Astrocyte of the spinal cord (primary cell): Measurements from ENCODE around the gene FAM135A.
"Not testable (repeated sequence)": the region's sequence is repeated elsewhere in the genome, so short reads cannot be mapped to it uniquely, and the experiment has no call there.

ENCODE experiments used
- DNase-seq: peaks from one replicate; pipeline ENCODE4 v3.0.0; 2011; ENCODE audit warnings: low read depth, low spot score
- H3K4me3 ChIP-seq: 2 replicates; pipeline ENCODE4 v1.5.1; 2011; ENCODE audit warnings: low read depth, mild to moderate bottlenecking, low read length, moderate library complexity
- in situ Hi-C: cut with HindIII; loops from 2 replicates; pipeline ENCODE4 v1.10.0; 2017; ENCODE audit warnings: low sequenced_read_pairs
- TF ChIP-seq, protein P1 (sequence below): IDR thresholded peaks from 2 replicates; pipeline ENCODE4 v1.5.1; 2012; ENCODE audit warnings: low read depth, mild to moderate bottlenecking, low read length, inconsistent platforms

FAM135A gene

DNA sequence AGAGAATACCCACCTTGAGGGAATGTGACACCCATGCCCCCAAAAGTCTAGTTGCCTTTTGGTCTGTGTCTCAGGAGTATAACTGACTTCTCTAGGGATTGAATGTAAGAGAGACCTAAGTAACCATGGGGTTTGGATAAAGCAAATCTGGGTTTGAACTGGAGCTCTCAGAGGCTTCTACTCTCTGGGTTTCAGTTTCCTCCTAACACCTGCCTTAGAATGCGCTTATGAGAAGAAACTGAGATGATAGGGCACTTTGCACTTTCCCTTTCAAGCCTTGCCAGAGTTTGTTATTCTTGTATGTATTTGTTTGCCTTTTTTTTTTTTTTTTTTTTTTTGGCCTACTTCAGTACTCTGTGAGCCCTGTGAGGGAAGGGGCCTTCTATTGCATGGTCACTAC lies 172.8 kb downstream of the FAM135A start:
- no peak for DNase-seq
- TF ChIP-seq, protein P1, sequence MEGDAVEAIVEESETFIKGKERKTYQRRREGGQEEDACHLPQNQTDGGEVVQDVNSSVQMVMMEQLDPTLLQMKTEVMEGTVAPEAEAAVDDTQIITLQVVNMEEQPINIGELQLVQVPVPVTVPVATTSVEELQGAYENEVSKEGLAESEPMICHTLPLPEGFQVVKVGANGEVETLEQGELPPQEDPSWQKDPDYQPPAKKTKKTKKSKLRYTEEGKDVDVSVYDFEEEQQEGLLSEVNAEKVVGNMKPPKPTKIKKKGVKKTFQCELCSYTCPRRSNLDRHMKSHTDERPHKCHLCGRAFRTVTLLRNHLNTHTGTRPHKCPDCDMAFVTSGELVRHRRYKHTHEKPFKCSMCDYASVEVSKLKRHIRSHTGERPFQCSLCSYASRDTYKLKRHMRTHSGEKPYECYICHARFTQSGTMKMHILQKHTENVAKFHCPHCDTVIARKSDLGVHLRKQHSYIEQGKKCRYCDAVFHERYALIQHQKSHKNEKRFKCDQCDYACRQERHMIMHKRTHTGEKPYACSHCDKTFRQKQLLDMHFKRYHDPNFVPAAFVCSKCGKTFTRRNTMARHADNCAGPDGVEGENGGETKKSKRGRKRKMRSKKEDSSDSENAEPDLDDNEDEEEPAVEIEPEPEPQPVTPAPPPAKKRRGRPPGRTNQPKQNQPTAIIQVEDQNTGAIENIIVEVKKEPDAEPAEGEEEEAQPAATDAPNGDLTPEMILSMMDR = no peak
- no peak overlapping the region for H3K4me3 ChIP-seq
- in situ Hi-C loops = no loop called here

DNA sequence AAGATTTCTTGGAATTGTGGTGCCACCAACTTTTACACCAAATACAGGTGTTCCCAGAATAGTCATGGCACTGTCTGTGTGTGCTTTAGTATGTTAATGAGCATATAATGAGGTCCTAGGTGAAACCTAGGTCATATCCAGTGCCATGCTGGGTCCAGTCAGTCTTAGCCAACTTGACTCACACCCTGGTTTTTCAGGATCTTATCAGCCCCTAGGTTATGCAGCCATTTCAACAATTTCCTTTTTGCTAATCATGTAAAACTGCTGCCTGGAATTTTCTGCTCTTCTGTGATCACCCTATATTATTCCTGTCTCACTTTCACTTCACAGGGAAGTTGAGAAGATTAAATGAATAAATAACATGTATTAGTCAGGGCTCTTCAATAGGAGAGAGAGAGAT lies 177.1 kb downstream of the FAM135A start:
- in situ Hi-C loops = no loop called here
- H3K4me3 ChIP-seq = no peak overlapping the region
- TF ChIP-seq, protein P1 = no peak
- no peak for DNase-seq

DNA sequence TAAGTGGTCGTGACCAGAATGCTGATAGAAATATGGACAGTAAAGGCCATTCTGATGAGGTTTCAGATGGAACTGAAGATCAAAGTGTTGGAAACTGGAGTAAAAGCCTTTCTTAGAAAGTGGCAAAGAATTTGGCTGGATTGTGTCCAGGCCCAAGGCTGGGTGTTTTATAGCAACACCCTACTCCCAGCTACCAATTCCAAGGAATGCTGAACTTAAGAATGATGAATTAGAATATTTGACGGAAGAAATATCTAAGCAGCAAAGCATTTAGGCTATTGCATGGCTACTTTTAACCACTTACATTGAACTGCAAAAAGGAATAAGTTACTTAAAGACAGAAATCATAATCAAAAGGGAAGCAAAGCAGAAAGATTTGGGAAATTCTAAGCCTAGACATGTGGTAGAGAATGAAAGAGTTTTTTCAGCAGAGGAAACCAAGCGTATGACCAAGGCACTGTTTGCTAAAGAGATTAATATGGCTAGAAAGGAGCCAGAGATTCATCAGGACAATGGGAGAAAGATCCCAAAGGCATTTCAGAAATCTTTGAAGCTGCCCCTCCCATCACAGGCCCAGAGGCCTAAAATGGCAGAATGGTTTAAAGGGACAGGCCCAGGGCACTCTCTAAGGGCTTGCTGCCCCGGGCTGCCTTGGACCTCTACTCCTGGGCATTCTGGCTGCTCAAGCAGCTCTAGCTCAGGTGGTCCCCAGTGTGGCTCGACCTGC lies 179.2 kb downstream of the FAM135A start:
- in situ Hi-C loops = no loop called here
- no peak overlapping the region for H3K4me3 ChIP-seq
- TF ChIP-seq, protein P1 = no peak
- no peak for DNase-seq

DNA sequence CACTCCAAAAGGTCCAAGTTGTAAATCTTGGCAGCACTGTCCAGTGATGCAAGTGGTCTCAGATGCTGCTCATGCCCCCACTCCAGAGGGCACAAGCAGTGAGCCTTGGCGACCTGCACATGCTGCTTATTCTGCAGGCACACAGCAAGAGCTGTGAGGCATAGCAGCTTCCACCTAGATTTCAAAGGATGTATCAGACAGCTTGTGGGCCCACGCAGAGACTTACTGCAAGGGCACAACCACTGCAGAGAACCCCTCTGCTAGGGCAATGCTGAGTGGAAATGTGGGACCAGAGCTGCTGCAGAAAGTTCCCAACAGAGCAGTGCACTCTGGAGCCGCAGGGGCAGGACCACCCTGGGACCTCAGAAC lies 179.8 kb downstream of the FAM135A start:
- DNase-seq = no peak
- in situ Hi-C loops = no loop called here
- TF ChIP-seq, protein P1 = no peak
- no peak overlapping the region for H3K4me3 ChIP-seq

DNA sequence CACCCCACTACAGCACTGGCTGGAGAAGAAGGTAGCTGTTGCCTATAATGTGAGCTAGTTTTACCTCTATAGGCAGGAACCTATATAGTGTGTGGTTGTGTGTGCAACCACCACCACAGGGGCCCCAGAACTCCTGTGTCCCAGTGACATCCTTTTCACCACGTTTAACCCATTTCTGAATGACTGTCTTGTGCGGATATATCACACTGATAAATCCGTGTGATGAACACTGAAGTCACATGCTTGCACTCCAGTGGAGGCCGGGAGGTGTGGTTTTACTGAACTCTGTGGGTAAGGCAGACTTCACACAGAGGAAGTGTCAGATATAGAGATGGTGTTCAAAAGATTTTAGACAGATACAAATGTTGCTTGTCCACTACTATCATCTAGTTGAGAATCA lies 185.9 kb downstream of the FAM135A start:
- H3K4me3 ChIP-seq = no peak overlapping the region
- no peak for DNase-seq
- TF ChIP-seq, protein P1 = no peak
- in situ Hi-C loops = no loop called here

DNA sequence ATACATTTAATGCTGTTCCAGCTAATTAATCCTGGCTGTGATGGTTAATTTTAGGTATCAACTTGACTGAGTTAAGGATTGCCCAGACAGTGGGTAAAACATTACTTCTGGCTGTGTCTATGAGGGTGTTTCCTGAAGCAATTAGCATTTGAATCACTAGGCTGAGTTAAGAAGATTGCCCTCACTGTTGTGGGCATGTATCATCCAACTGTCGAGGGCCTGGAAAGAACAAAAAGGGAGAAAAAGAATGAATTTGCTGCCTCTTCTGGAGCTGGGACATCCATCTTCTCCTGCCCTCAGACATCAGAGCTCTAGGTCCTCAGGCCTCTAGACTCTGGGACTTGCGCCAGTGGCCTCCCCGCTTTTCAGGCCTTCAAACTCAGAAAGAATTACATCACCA lies 187.7 kb downstream of the FAM135A start:
- in situ Hi-C loops = no loop called here
- no peak for DNase-seq
- no peak overlapping the region for H3K4me3 ChIP-seq
- TF ChIP-seq, protein P1 = no peak

DNA sequence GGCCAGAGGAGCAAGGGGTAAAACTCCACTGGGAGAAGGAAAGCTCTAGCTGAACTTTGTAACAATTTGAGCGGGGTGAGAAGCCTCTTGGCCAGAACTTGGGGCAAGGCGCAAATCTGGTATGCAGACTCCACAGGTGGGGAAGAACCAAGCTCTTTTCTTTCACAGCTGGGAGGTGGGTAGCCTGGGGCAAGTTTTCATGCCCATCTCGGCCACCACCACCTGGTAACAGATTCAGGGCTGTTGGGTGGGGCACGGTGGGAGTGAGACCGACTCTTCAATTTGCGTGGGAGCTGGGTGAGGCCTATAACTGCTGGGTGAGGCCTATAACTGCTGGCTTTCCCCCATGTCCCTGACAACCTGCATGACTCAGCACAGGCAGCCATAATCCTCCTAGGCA lies 190.9 kb downstream of the FAM135A start:
- in situ Hi-C loops = no loop called here
- no peak for DNase-seq
- H3K4me3 ChIP-seq = no peak overlapping the region
- TF ChIP-seq, protein P1 = no peak

DNA sequence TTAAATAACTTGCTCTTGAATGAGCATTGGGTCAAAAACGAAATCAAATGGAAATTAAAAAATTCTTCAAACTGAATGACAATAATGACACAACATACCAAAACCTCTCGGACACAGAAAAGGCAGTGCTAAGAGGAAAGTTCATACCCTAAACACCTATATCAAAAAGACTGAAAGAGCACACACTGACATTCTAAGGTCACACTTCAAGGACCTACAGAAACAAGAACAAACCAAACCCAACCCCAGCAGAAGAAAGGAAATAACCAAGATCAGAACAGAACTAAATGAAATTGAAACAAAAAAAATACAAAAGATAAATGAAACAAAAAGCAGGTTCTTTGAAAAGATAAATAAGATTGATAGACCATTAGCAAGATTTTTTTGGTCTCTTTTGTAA lies 194.1 kb downstream of the FAM135A start:
- in situ Hi-C loops, H3K4me3 ChIP-seq, DNase-seq: not testable (repeated sequence)

DNA sequence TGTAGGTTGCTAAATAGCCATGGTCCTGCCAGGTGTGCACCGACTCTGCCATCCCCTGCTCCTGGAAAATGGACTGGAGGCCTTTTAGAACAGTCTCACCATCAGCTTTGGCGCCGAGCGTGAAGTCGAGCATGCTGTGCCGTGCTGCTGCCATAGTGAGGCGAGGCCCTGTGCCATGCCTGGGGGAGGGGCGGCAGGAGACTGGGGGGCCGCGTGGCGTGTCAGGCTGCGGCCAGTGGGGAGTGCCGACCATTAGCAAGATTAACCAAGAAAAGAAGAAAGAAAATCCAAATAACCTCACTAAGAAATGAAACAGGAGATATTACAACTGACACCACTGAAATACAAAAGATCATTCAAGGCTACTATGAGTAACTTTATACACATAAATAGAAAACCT lies 195.9 kb downstream of the FAM135A start:
- DNase-seq, H3K4me3 ChIP-seq, in situ Hi-C loops: not testable (repeated sequence)
